ENCODE measurements around the gene KIAA0232.

The KIAA0232 gene

GRCh38 chr4:6920171-6920570, 137.6 kb downstream of the KIAA0232 start:
- no peak for DNase-seq

GRCh38 chr4:6923507-6923906, 141.0 kb downstream of the KIAA0232 start:
- DNase-seq = no peak

- DNase-seq = no peak
These were observed 141.8 kb downstream of the KIAA0232 start for GRCh38 chr4:6924361-6924779.

GRCh38 chr4:6925357-6925836, 142.9 kb downstream of the KIAA0232 start:
- DNase-seq = peak; percentile 76 to 92 (median 82)

GRCh38 chr4:6926081-6926480, 143.6 kb downstream of the KIAA0232 start:
- peak; percentile 82 to 97 (median 94) for DNase-seq

GRCh38 chr4:6926681-6927478, 144.4 kb downstream of the KIAA0232 start:
- peak; percentile 58 to 67 (median 59) for DNase-seq

GRCh38 chr4:6928081-6928480, 145.6 kb downstream of the KIAA0232 start:
- no peak for DNase-seq

GRCh38 chr4:6929339-6929811, 146.8 kb downstream of the KIAA0232 start:
- no peak for DNase-seq

- peak in 2 of 3 donors; percentile 46 to 57 for DNase-seq
These were observed 147.4 kb downstream of the KIAA0232 start for GRCh38 chr4:6929812-6930464.

GRCh38 chr4:6932475-6932874, 149.9 kb downstream of the KIAA0232 start:
- no peak for DNase-seq

GRCh38 chr4:6932918-6933317, 150.4 kb downstream of the KIAA0232 start:
- DNase-seq = no peak
